Right lung (tissue), 5 donors: Measurements from ENCODE around the gene NCS1. TPM values are rescaled to one million over a fixed set of nuclear protein-coding genes. Genes with fewer than 3 reads are reported as not detected.

Experiments used
- DNase-seq, 2 donors: peaks; one replicate each; pipeline ENCODE4 v3.0.0-alpha.2; 2013
- polyA plus RNA-seq, 5 donors: library from polyadenylated mRNA; unstranded; fragments of 120-200 nt; gene quantifications; one replicate each; pipeline versions ENCODE4 v1.2.1 to v1.2.3, GENCODE V29; 2013; ENCODE audit warnings: inconsistent platforms in 1 of 5, low replicate concordance in 1 of 5; ENCODE audit not compliant: insufficient read length in 5 of 5, insufficient read depth in 1 of 5

NCS1 gene
- polyA plus RNA-seq, 5 donors, result 16.6 to 27.7 (median 20.8) TPM

GRCh38 chr9:130212543-130213297 lies 40.5 kb downstream of the NCS1 start:
- DNase-seq, result no peak

- DNase-seq, result no peak
Observed at GRCh38 chr9:130213911-130214761, 41.9 kb downstream of the NCS1 start.

GRCh38 chr9:130214776-130215340 lies 42.7 kb downstream of the NCS1 start:
- DNase-seq, result no peak

GRCh38 chr9:130215341-130216119 lies 43.3 kb downstream of the NCS1 start:
- no peak for DNase-seq

GRCh38 chr9:130217838-130218237 lies 45.6 kb downstream of the NCS1 start:
- no peak for DNase-seq

GRCh38 chr9:130219661-130220096 lies 47.5 kb downstream of the NCS1 start:
- DNase-seq, result no peak

- DNase-seq, result peak; percentile 84 to 86
Observed at GRCh38 chr9:130220352-130220751, 48.1 kb downstream of the NCS1 start.

GRCh38 chr9:130222833-130223232 lies 50.6 kb downstream of the NCS1 start:
- no peak for DNase-seq

GRCh38 chr9:130225071-130225470 lies 52.9 kb downstream of the NCS1 start:
- DNase-seq, result no peak

- no peak for DNase-seq
Observed at GRCh38 chr9:130225586-130225985, 53.4 kb downstream of the NCS1 start.

- no peak for DNase-seq
Observed at GRCh38 chr9:130226112-130226511, 53.9 kb downstream of the NCS1 start.

GRCh38 chr9:130227833-130228232 lies 55.6 kb downstream of the NCS1 start:
- no peak for DNase-seq

GRCh38 chr9:130229759-130230158 lies 57.6 kb downstream of the NCS1 start:
- DNase-seq, result no peak

GRCh38 chr9:130230631-130231030 lies 58.4 kb downstream of the NCS1 start:
- no peak for DNase-seq

- no peak for DNase-seq
Observed at GRCh38 chr9:130232899-130233586, 60.8 kb downstream of the NCS1 start.

- DNase-seq, result no peak
Observed at GRCh38 chr9:130233587-130233945, 61.4 kb downstream of the NCS1 start.

GRCh38 chr9:130234340-130235260 lies 62.4 kb downstream of the NCS1 start:
- DNase-seq, result no peak

- peak; percentile 57 to 64 for DNase-seq
Observed at GRCh38 chr9:130235558-130236435, 63.6 kb downstream of the NCS1 start.

- DNase-seq, result no peak
Observed at GRCh38 chr9:130236436-130236985, 64.3 kb downstream of the NCS1 start.
